Body of pancreas (tissue), 4 donors: ENCODE data around the gene BORCS6. TPM values are rescaled to one million over a fixed set of nuclear protein-coding genes. Genes with fewer than 3 reads are reported as not detected.
"Not testable (repeated sequence)": the region's sequence is repeated elsewhere in the genome, so short reads cannot be mapped to it uniquely, and the experiment has no call there.

ENCODE experiments used
- ATAC-seq: fragments of 150-250 bp; one replicate; pipeline ENCODE4 v1.9.1; 2016
- DNase-seq, 4 donors: peaks; one replicate each; pipeline ENCODE4 v3.0.0-alpha.2; 2019
- H3K27ac ChIP-seq, 4 donors: fragments of 200-600 bp; sonication (generic); 1 replicate in 3 of 4; 2 replicates in 1 of 4; pipeline versions ENCODE4 v1.5.1 to v1.6.1; 2016 to 2019; ENCODE audit warnings: mild to moderate bottlenecking in 1 of 4, mixed read lengths in 1 of 4, moderate library complexity in 1 of 4
- H3K27me3 ChIP-seq, 2 donors: fragments of 200-600 bp; sonication (generic); one replicate each; pipeline ENCODE4 v1.6.0; 2016; ENCODE audit warnings: mild to moderate bottlenecking in 1 of 2
- H3K36me3 ChIP-seq, 2 donors: fragments of 200-600 bp; sonication (generic); replicated peaks in 1 of 2; 2 replicates each; pipeline ENCODE4 v1.5.1; 2016; ENCODE audit warnings: low read depth in 2 of 2; ENCODE audit not compliant: insufficient read depth in 1 of 2
- H3K4me1 ChIP-seq: fragments of 200-600 bp; sonication (generic); one replicate; pipeline ENCODE4 v1.6.0; 2016
- H3K4me3 ChIP-seq, 2 donors: fragments of 200-600 bp; sonication (generic); 1 replicate in 1 of 2; 2 replicates in 1 of 2; pipeline ENCODE4 v1.5.1; 2016 to 2019
- H3K9me3 ChIP-seq, 3 donors: fragments of 200-600 bp; sonication (generic); 1 replicate in 2 of 3; 2 replicates in 1 of 3; pipeline ENCODE4 v1.5.1; 2016
- CTCF ChIP-seq, 7 experiments: fragments of 450-650 bp in 4 of 7; fragments of 200-600 bp in 3 of 7; sonication (generic) in 3 of 7; IDR thresholded peaks; one replicate each; pipeline ENCODE4 v1.5.1; 2016 to 2019; ENCODE audit warnings: antibody characterized with exemption in 7 of 7
- POLR2A ChIP-seq, 3 donors: fragments of 450-650 bp; IDR thresholded peaks; one replicate each; pipeline ENCODE4 v1.6.1; 2016; ENCODE audit warnings: antibody characterized with exemption in 3 of 3, mild to moderate bottlenecking in 2 of 3
- WGBS, 2 donors: methylation state at CpG; one replicate each; pipeline ENCODE4 v1.1.5; 2017; 5-methylcytosine and 5-hydroxymethylcytosine counted together
- intact Hi-C: fragments of 100-400 bp; cut with DNase I; formaldehyde crosslinking; loops from one replicate; pipeline ENCODE4 v1.15.1; 2023
- total RNA-seq, 2 donors: library from RNA; depleted of rRNA; stranded (reverse); fragments of >200 nt; gene quantifications; one replicate each; pipeline ENCODE4 v1.1.0, GENCODE V29; 2016

Gene BORCS6
- total RNA-seq, 2 donors from 2014 or later: 11.9 to 16.2 TPM

GRCh38 chr17:8222630-8223355 is 32.8 kb upstream of the BORCS6 start:
- H3K27ac ChIP-seq: peak overlapping the region; percentile 90 to 96 (median 92)
- H3K36me3 ChIP-seq: no peaks in the 10 kb centered on the region
- intact Hi-C loops: no loop called here
- ATAC-seq (peak; percentile 63), DNase-seq (peak; percentile 93 to 95 (median 94))
- 0% methylated on average over 10 to 49 of the region's 49 CpGs for WGBS, 2 donors
- no peaks in the 10 kb centered on the region for H3K9me3 ChIP-seq
- H3K27me3 ChIP-seq: no peaks in the 10 kb centered on the region
- peak overlapping the region; percentile 4 to 20 for H3K4me3 ChIP-seq
- no peak for TF ChIP-seq CTCF (IDR thresholded peaks at IDR 0.05)
- TF ChIP-seq POLR2A (IDR thresholded peaks at IDR 0.05): peak; percentile 56 to 87 (median 83)
- peaks cover 43% of the 10 kb centered on the region for H3K4me1 ChIP-seq

- no peaks in the 10 kb centered on the region for H3K9me3 ChIP-seq
- TF ChIP-seq POLR2A (IDR thresholded peaks at IDR 0.05) (no peak), CTCF (IDR thresholded peaks at IDR 0.05) (no peak)
- no peak for ATAC-seq
- WGBS, 2 donors: 0% methylated on average over 9 of the region's 9 CpGs
- intact Hi-C loops: no loop called here
- peak overlapping the region in 1 of 2 donors; percentile 20 for H3K4me3 ChIP-seq
- H3K27ac ChIP-seq: peak overlapping the region; percentile 90 to 96 (median 92)
- H3K36me3 ChIP-seq: no peaks in the 10 kb centered on the region
- DNase-seq: no peak
- H3K27me3 ChIP-seq: no peaks in the 10 kb centered on the region
- H3K4me1 ChIP-seq: peaks cover 43% of the 10 kb centered on the region
These were observed 32.3 kb upstream of the BORCS6 start for GRCh38 chr17:8222380-8222629.

GRCh38 chr17:8221663-8222379 is 31.8 kb upstream of the BORCS6 start:
- ATAC-seq: peak; percentile 63

GRCh38 chr17:8220783-8221662 is 31.0 kb upstream of the BORCS6 start:
- H3K27ac ChIP-seq: peak overlapping the region; percentile 90 to 96 (median 92)
- DNase-seq (peak; percentile 92 to 95 (median 94)), ATAC-seq (peak; percentile 64)
- peak overlapping the region; percentile 20 to 38 for H3K4me3 ChIP-seq
- 0 to 1% methylated on average over 35 to 45 of the region's 45 CpGs for WGBS, 2 donors
- H3K27me3 ChIP-seq: no peaks in the 10 kb centered on the region
- intact Hi-C loops: no loop called here
- H3K36me3 ChIP-seq: no peaks in the 10 kb centered on the region
- peaks cover 32% of the 10 kb centered on the region for H3K4me1 ChIP-seq
- TF ChIP-seq CTCF (IDR thresholded peaks at IDR 0.05) (no peak), POLR2A (IDR thresholded peaks at IDR 0.05) (peak in 1 of 3 donors; percentile 46)
- no peaks in the 10 kb centered on the region for H3K9me3 ChIP-seq

More at GRCh38 chr17:8221663-8222379, 31.8 kb upstream of the BORCS6 start:
- Histone ChIP-seq H3K4me1 (peaks cover 39% of the 10 kb centered on the region), H3K4me3 (peak overlapping the region; percentile 20 to 38), H3K36me3 (no peaks in the 10 kb centered on the region), H3K27ac (peak overlapping the region; percentile 90 to 96 (median 92)), H3K27me3 (no peaks in the 10 kb centered on the region), H3K9me3 (no peaks in the 10 kb centered on the region)
- DNase-seq: peak; percentile 87 to 92 (median 90)
- TF ChIP-seq CTCF (IDR thresholded peaks at IDR 0.05) (no peak), POLR2A (IDR thresholded peaks at IDR 0.05) (peak in 1 of 3 donors; percentile 37)
- WGBS, 2 donors: 1 to 3% methylated on average over 33 to 40 of the region's 40 CpGs
- intact Hi-C loops: no loop called here

GRCh38 chr17:8214000-8214399 is 24.0 kb upstream of the BORCS6 start:
- 87 to 89% methylated on average over 15 of the region's 15 CpGs for WGBS, 2 donors
- intact Hi-C loops, ATAC-seq, H3K4me3 ChIP-seq, H3K9me3 ChIP-seq, DNase-seq, H3K27me3 ChIP-seq, H3K27ac ChIP-seq, H3K36me3 ChIP-seq: not testable (repeated sequence)
- H3K4me1 ChIP-seq: peaks cover 23% of the 10 kb centered on the region
